Retinal pigment epithelial cell (primary cell): ENCODE results near the gene SSTR3.
A peak's percentile ranks its signal among the peaks of the same experiment; 100 is the strongest.

Experiments used
- DNase-seq: peaks from one replicate; pipeline ENCODE4 v3.0.0-alpha.2; 2010; ENCODE audit warnings: low read depth
- H3K4me3 ChIP-seq: 2 replicates; pipeline ENCODE4 v1.5.1; 2011; ENCODE audit warnings: mild to moderate bottlenecking, low read length, control low read depth, moderate library complexity
- TF ChIP-seq, protein P1 (sequence below): conservative IDR thresholded peaks from 2 replicates; pipeline ENCODE4 v1.5.1; 2011; ENCODE audit warnings: low read depth, low read length, control low read depth, inconsistent platforms

SSTR3 gene

DNA sequence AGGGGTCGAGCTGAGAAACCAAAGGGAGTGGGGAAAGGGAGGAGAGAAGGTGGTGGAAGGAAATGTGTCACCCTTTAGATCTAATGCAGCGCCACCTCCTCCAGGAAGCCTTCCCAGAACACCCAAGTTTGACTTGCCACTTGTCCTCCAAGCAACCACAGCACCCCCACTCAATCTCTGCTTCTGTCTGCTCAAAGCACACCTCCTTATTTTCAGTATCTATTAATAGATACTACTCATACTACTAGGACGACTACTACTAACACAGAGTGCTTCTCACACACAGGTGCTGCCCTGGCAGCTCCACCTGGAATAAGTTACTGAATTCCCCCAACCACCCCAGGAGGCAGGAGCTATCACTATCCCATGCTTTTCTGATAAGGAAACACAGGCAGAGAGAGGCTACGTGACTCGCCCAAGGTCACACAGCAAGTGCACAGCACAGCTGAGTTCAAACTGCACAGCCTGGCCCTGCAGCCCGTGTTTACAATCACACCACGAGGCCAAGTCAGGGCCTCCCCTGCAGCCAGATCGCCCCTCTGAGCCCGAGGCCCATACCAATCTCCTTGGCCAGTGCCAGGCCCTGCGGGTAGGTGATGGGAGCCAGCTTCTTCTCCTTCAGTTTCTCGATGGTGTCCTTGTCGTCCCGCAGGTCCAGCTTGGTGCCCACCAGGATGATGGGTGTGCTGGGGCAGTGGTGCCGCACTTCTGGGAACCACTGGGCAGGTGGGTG, 18.6 kb upstream of the SSTR3 start:
- no peak overlapping the region for H3K4me3 ChIP-seq
- TF ChIP-seq, protein P1, sequence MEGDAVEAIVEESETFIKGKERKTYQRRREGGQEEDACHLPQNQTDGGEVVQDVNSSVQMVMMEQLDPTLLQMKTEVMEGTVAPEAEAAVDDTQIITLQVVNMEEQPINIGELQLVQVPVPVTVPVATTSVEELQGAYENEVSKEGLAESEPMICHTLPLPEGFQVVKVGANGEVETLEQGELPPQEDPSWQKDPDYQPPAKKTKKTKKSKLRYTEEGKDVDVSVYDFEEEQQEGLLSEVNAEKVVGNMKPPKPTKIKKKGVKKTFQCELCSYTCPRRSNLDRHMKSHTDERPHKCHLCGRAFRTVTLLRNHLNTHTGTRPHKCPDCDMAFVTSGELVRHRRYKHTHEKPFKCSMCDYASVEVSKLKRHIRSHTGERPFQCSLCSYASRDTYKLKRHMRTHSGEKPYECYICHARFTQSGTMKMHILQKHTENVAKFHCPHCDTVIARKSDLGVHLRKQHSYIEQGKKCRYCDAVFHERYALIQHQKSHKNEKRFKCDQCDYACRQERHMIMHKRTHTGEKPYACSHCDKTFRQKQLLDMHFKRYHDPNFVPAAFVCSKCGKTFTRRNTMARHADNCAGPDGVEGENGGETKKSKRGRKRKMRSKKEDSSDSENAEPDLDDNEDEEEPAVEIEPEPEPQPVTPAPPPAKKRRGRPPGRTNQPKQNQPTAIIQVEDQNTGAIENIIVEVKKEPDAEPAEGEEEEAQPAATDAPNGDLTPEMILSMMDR, result no peak
- DNase-seq, result no peak

DNA sequence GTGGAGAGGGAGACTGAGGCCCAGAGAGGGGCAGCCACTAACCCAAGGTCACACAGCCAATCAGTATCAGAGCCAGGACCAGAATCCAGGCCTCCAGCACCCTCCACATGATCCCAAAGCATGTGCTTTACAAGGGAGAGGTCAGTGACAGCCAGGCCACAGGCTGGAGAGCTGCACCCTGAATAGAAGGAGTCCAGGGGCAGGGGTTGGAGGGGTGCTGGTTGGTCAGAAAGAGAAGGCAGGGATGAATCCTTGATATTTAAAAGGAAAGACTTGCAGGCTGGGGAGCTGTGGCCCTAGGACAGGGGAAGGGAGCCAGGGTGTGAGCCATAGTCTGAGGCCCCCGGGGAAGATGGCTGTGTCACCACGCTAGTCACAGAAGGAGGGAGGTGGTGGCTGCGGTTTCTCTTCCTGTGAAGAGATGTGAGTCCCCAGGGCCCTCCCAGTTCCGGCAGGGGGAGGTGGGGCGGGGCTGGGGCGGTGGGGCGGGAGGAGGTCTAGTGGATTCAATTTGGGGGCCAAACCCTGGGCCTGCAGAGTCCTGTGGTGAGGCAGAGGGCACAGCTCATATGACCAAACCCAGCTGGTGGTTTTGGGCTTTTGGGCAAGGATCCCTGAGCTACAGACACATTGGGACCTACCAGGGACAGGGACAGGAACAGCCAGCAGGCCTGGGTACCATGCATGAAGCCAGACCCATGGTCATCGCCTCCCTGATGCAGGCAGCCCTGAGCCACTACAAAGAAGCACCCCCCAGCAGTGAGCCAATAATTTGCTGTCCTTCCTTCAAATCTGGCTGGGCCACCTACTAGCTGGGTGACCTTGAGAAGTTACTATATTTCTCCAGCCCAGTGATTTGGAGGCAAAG, 17.8 kb upstream of the SSTR3 start:
- TF ChIP-seq, protein P1, result no peak
- no peak overlapping the region for H3K4me3 ChIP-seq
- DNase-seq, result no peak

- DNase-seq, result peak; percentile 73
- TF ChIP-seq, protein P1, result no peak
- no peak overlapping the region for H3K4me3 ChIP-seq
These were observed 16.9 kb upstream of the SSTR3 start for GRCh38 chr22:37229012-37229804.

GRCh38 chr22:37228106-37229011, 16.1 kb upstream of the SSTR3 start:
- TF ChIP-seq, protein P1, result no peak
- no peak overlapping the region for H3K4me3 ChIP-seq
- DNase-seq, result no peak

DNA sequence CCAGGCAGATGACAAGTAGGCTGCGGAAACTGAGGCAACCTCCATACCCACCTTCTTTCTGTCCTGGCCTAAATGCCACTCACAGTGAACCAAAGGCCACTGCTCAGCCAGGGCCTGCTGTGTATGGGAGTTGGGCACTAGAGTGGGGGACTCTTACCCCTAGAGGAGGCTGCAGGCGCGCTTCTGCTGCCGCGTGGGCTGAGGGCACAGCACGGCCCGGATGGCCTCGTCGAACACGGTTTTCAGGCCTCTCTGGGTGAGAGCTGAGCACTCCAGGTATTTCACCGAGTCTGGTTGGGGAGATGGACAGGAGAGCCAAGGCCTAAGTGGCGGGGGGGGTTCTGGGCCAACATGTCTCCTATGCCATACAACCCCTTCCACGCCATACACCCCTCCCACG, 14.2 kb upstream of the SSTR3 start:
- TF ChIP-seq, protein P1, result no peak
- H3K4me3 ChIP-seq, result no peak overlapping the region
- no peak for DNase-seq

- TF ChIP-seq, protein P1, result no peak
- H3K4me3 ChIP-seq, result no peak overlapping the region
- DNase-seq, result no peak
These were observed 13.8 kb upstream of the SSTR3 start for GRCh38 chr22:37226087-37226486.
